Esophagus squamous epithelium (tissue), 5 donors: ENCODE results near the gene PRKN. TPM values are rescaled to one million over a fixed set of nuclear protein-coding genes. Genes with fewer than 3 reads are reported as not detected.

Source experiments
- DNase-seq: peaks from one replicate; lab custom pipeline; 2025; lab: John Stamatoyannopoulos, UW
- H3K27ac ChIP-seq, 4 donors: fragments of 200-600 bp; sonication (generic); one replicate each; pipeline ENCODE4 v1.5.1; 2016 to 2019; ENCODE audit warnings: mild to moderate bottlenecking in 1 of 4
- H3K27me3 ChIP-seq, 4 donors: fragments of 200-600 bp; sonication (generic); 1 replicate in 3 of 4; 2 replicates in 1 of 4; pipeline versions ENCODE4 v1.5.1 to v1.6.0; 2017 to 2021; ENCODE audit warnings: antibody characterized with exemption in 1 of 4
- H3K36me3 ChIP-seq, 3 donors: fragments of 200-600 bp; sonication (generic); one replicate each; pipeline ENCODE4 v1.5.1; 2016 to 2019
- H3K4me1 ChIP-seq, 3 donors: fragments of 200-600 bp; sonication (generic); one replicate each; pipeline ENCODE4 v1.5.1; 2017 to 2019
- H3K4me3 ChIP-seq, 4 donors: fragments of 200-600 bp; sonication (generic); 1 replicate in 3 of 4; 2 replicates in 1 of 4; pipeline ENCODE4 v1.5.1; 2016 to 2019; ENCODE audit warnings: mild to moderate bottlenecking in 2 of 4, moderate library complexity in 1 of 4
- H3K9me3 ChIP-seq, 3 donors: fragments of 200-600 bp; sonication (generic); one replicate each; pipeline ENCODE4 v1.5.1; 2016 to 2019
- POLR2A ChIP-seq, 4 donors: fragments of 450-650 bp; IDR thresholded peaks; one replicate each; pipeline ENCODE4 v1.6.1; 2017; ENCODE audit warnings: antibody characterized with exemption in 4 of 4, mild to moderate bottlenecking in 4 of 4, moderate library complexity in 3 of 4
- WGBS, 2 donors: methylation state at CpG; one replicate each; pipeline ENCODE4 v1.1.5; 2018; 5-methylcytosine and 5-hydroxymethylcytosine counted together
- intact Hi-C: fragments of 100-400 bp; cut with DNase I; formaldehyde crosslinking; loops from one replicate; pipeline ENCODE4 v1.15.0; 2022
- total RNA-seq, 4 donors: library from RNA; depleted of rRNA; stranded (reverse); fragments of >200 nt; gene quantifications; one replicate each; pipeline ENCODE4 v1.1.0, GENCODE V29; 2016
- TF ChIP-seq, protein P1 (sequence below), 6 experiments: fragments of 450-650 bp in 4 of 6; fragments of 200-600 bp in 2 of 6; sonication (generic) in 2 of 6; IDR thresholded peaks; one replicate each; pipeline ENCODE4 v1.5.1; 2016 to 2019; ENCODE audit warnings: antibody characterized with exemption in 6 of 6, mild to moderate bottlenecking in 4 of 6, moderate library complexity in 4 of 6
- donor health status: DM: yes; HTN: yes; CAD: no.

The PRKN gene
- total RNA-seq, 4 donors from 2014 or later: 0.70 to 5.5 (median 2.2) TPM

DNA sequence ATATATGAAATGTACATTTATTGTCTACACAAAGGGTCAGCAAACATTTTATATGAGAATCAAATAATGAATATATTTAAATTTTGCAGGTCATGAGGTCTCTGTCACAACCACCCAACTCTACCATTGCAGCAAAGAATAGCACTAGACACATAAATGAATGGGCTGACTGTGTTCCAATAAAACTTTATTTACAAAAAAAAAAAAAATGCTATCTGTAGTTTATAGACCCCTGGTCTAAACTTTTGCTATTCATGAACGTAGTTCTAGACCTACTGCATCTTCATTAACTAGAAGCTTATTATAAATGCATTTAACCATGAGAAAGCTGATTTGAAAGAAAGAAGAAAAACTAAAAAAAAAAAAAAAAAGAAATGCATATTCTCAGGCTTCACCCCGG, 842.8 kb downstream of the PRKN start:
- 38 to 78% methylated on average over 2 of the region's 2 CpGs for WGBS, 2 donors
- Histone ChIP-seq H3K4me3 (no peak overlapping the region), H3K27me3 (no peaks in the 10 kb centered on the region), H3K27ac (no peak overlapping the region), H3K36me3 (no peaks in the 10 kb centered on the region), H3K4me1 (peaks cover 0 to under 1% (median 0%) of the 10 kb centered on the region in 3 donors), H3K9me3 (no peaks in the 10 kb centered on the region)
- intact Hi-C loops: no loop called here
- TF ChIP-seq, protein P1, sequence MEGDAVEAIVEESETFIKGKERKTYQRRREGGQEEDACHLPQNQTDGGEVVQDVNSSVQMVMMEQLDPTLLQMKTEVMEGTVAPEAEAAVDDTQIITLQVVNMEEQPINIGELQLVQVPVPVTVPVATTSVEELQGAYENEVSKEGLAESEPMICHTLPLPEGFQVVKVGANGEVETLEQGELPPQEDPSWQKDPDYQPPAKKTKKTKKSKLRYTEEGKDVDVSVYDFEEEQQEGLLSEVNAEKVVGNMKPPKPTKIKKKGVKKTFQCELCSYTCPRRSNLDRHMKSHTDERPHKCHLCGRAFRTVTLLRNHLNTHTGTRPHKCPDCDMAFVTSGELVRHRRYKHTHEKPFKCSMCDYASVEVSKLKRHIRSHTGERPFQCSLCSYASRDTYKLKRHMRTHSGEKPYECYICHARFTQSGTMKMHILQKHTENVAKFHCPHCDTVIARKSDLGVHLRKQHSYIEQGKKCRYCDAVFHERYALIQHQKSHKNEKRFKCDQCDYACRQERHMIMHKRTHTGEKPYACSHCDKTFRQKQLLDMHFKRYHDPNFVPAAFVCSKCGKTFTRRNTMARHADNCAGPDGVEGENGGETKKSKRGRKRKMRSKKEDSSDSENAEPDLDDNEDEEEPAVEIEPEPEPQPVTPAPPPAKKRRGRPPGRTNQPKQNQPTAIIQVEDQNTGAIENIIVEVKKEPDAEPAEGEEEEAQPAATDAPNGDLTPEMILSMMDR (IDR thresholded peaks at IDR 0.05): no peak
- no peak for TF ChIP-seq POLR2A (IDR thresholded peaks at IDR 0.05)
- DNase-seq: no peak

DNA sequence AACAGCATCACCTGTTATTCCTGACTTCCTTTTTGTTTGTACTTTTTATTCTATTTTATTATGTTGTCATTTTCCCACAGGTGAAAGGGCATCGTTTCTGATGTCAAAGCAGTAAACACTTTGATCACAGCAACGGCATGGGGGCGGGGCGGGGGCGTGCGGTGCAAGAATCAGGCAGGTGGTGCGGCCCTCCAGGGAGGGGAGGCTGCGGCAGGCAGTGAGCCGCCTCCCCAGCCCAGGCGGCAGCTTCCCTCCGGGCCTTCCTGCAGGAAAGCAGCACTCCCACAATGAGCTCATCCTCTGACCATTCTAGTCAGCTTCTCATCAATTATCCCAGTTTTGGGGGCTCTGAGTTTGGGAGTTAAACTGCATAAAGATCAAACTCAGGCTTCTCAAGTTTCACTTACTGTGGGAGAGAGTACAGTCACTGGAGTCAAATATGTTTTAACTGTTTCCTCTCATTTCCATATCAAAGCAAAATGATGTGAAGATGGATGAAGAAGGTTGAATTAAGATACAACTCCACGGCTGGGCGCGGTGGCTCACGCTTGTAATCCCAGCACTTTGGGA, 845.3 kb downstream of the PRKN start:
- no peak for DNase-seq
- Histone ChIP-seq H3K4me1 (no peaks in the 10 kb centered on the region), H3K27ac (no peak overlapping the region), H3K36me3 (no peaks in the 10 kb centered on the region), H3K27me3 (no peaks in the 10 kb centered on the region), H3K4me3 (no peak overlapping the region), H3K9me3 (no peaks in the 10 kb centered on the region)
- TF ChIP-seq, protein P1 (IDR thresholded peaks at IDR 0.05): no peak
- no peak for TF ChIP-seq POLR2A (IDR thresholded peaks at IDR 0.05)
- intact Hi-C loops: no loop called here
- 52 to 76% methylated on average over 5 to 10 of the region's 15 CpGs for WGBS, 2 donors

DNA sequence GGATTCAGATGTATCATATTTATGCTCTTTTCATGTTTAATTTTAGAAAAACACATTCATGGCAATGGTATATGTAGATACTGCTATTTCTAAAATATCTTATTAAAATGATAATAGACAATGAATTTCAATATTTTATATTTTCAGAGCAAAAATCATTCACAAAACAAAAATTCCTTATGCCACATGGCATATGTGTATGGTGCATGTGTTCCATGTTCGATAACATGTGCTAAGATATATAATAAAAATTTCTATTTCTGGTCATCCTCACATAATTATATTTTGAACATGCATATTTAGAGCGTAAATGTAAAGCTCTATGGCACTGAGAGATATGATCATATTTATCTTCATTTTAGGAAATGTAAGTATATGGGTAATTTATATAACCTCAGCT, 847.5 kb downstream of the PRKN start:
- H3K9me3 ChIP-seq: no peaks in the 10 kb centered on the region
- no peak overlapping the region for H3K4me3 ChIP-seq
- TF ChIP-seq POLR2A (IDR thresholded peaks at IDR 0.05): no peak
- TF ChIP-seq, protein P1 (IDR thresholded peaks at IDR 0.05): no peak
- DNase-seq: no peak
- no peak overlapping the region for H3K27ac ChIP-seq
- H3K36me3 ChIP-seq: no peaks in the 10 kb centered on the region
- no peaks in the 10 kb centered on the region for H3K4me1 ChIP-seq
- H3K27me3 ChIP-seq: no peaks in the 10 kb centered on the region
- WGBS, 2 donors: 85 to 87% methylated on average over 2 of the region's 2 CpGs
- intact Hi-C loops: no loop called here

DNA sequence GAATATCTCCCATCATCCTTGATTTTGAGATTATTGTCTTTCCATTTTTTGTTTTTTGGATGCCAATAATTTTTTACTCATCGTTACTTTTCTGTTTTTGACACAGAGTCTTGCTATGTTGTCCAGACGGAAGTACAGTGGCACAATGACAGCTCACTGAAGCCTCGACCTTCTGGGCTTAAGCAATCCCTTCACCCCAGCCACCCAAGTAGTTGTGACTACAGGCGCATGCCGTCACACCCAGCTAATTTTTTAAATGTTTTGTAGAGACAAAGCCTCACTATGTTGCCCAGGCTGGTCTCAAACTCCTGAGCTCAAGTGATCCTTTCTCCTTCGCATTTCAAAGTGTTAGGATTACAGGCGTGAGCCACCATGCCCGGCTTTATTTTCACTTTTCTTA, 851.3 kb downstream of the PRKN start:
- no peak for DNase-seq
- 86 to 87% methylated on average over 8 of the region's 8 CpGs for WGBS, 2 donors
- intact Hi-C loops: no loop called here

DNA sequence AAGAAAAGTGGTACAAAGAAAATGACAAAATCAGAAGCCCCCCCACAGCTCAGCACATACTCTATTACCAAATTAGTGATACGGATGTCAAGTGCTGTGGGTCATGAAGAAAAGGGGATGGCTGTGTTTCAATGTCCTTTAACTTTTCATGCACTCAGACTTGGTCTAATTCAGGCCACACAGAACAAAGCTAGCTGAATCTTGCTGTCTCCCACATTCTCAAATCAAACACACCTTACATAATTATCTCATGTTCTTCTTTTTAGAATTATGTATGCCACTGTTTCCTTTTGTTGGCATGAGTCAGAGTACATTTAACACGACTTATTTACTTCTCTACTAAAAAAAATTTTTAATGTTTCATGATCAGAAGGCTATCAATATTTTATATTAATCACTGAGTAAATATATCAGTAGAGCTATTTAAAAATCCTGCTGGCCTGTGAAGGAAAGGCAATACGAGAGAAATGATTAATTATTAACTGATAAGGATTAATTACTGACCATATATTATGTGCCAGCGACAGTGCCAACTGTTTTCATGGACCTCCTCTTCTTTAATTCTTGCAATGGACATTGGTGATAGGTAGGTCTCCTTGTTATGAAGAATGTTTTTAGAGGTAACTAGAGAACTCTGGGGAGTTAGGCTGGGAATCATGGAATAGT, 857.2 kb downstream of the PRKN start:
- Histone ChIP-seq H3K4me1 (no peaks in the 10 kb centered on the region), H3K9me3 (no peaks in the 10 kb centered on the region), H3K4me3 (no peak overlapping the region), H3K27me3 (no peaks in the 10 kb centered on the region), H3K27ac (no peak overlapping the region), H3K36me3 (no peaks in the 10 kb centered on the region)
- WGBS, 2 donors: 66 to 69% methylated on average over 4 of the region's 4 CpGs
- intact Hi-C loops: no loop called here
- TF ChIP-seq POLR2A (IDR thresholded peaks at IDR 0.05): no peak
- TF ChIP-seq, protein P1 (IDR thresholded peaks at IDR 0.05): no peak
- no peak for DNase-seq

More for the DNA sequence above, 851.3 kb downstream of the PRKN start:
- TF ChIP-seq POLR2A (IDR thresholded peaks at IDR 0.05): no peak
- TF ChIP-seq, protein P1 (IDR thresholded peaks at IDR 0.05): no peak
- Histone ChIP-seq H3K27me3 (no peaks in the 10 kb centered on the region), H3K4me3 (no peak overlapping the region), H3K9me3 (no peaks in the 10 kb centered on the region), H3K4me1 (no peaks in the 10 kb centered on the region), H3K36me3 (no peaks in the 10 kb centered on the region), H3K27ac (no peak overlapping the region)
